Upper lobe of right lung (tissue), 1 donor: ENCODE data around the gene RSPH1. TPM values are rescaled to one million over a fixed set of nuclear protein-coding genes. Genes with fewer than 3 reads are reported as not detected.

Source experiments
- ATAC-seq: fragments of 200-7000 bp; cut with Tn5 transposase; one replicate; pipeline ENCODE4 v1.9.1; 2020; ENCODE audit warnings: mild to moderate bottlenecking, moderate library complexity
- DNase-seq: peaks from one replicate; pipeline ENCODE4 v3.0.0-alpha.2; 2020
- H3K27ac ChIP-seq: fragments of 200-600 bp; one replicate; pipeline ENCODE4 v1.8.0; 2022
- H3K27me3 ChIP-seq: fragments of 200-600 bp; one replicate; pipeline ENCODE4 v1.8.0; 2022; ENCODE audit warnings: mild to moderate bottlenecking
- H3K36me3 ChIP-seq: fragments of 200-600 bp; one replicate; pipeline ENCODE4 v1.8.0; 2022
- H3K4me1 ChIP-seq: fragments of 200-600 bp; one replicate; pipeline ENCODE4 v1.8.0; 2022
- H3K4me3 ChIP-seq: fragments of 200-600 bp; one replicate; pipeline ENCODE4 v1.8.0; 2022; ENCODE audit warnings: mild to moderate bottlenecking
- H3K9me3 ChIP-seq: fragments of 200-600 bp; one replicate; pipeline ENCODE4 v1.8.0; 2022
- intact Hi-C: fragments of 100-400 bp; cut with DNase I; formaldehyde crosslinking; loops from one replicate; pipeline ENCODE4 v1.11.0; 2022
- long read RNA-seq: library from polyadenylated mRNA; unstranded; transcript quantifications from one replicate; pipeline ENCODE4 v2.0.0, GENCODE V29; 2021
- total RNA-seq: library from RNA; stranded (reverse); fragmentation: NEBNext Ultra II Directional; extraction: Animal tissue kit (Norgen Biotek cat#: 25700); gene quantifications from one replicate; pipeline ENCODE4 v1.2.1, GENCODE V29; 2021
- TF ChIP-seq, protein P1 (sequence below): fragments of 200-600 bp; IDR thresholded peaks from one replicate; pipeline ENCODE4 v1.8.0; 2022; ENCODE audit warnings: antibody characterized with exemption
- donor health status: DM: no; HTN: yes; CAD: no; lungs with severe emphysema.

Gene RSPH1
- total RNA-seq = 0.84 TPM
- long read RNA-seq, partial matches to known transcripts = 1 of 1 reads
- long read RNA-seq, other reads (novel, unspliced or antisense) = 0 of 1 reads

DNA sequence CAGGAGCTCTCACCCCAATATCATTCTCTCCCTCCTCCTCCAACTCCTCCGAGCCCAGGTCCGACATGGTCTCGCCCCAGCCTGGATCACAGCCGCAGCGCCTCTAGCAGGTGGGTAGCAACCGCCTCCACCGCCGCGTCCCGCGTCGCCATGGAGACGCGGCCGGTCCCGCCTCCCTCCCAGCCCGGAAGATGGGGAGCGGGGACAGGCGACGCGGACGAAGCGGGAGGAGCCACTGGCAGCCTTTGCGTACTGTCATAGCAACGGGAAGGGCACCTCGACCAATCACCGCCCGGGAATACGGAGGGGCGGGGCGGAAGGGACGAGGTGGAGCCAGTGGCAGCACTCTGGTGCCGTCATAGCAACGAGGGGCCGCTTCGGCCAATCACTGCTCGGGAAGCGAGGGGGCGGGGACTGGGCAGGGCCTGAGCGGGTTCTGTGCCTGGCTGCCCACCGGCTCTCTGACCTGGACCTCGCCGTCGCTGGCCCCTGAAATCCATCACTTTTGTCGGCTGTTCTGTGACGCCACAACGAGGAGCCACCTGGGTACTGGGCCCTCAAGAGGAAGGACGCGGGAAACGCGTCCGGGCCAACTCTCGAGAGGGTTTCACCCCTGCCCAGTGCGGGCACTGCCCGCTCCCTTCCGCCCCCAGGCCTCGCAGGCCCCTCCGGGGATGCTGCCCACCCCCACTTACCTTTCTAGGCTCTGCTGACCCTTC lies at the start of gene RSPH1:
RSPH1 (minus strand) TSS at position 105 of the 719 bp plus-strand sequence; CDS start at position 67, 38 bp downstream.
- peaks cover 10% of the 10 kb centered on the region for H3K4me1 ChIP-seq
- peak within 1 kb of the TSS; percentile 88 for H3K27ac ChIP-seq
- ATAC-seq = peak; percentile 99
- TF ChIP-seq, protein P1, sequence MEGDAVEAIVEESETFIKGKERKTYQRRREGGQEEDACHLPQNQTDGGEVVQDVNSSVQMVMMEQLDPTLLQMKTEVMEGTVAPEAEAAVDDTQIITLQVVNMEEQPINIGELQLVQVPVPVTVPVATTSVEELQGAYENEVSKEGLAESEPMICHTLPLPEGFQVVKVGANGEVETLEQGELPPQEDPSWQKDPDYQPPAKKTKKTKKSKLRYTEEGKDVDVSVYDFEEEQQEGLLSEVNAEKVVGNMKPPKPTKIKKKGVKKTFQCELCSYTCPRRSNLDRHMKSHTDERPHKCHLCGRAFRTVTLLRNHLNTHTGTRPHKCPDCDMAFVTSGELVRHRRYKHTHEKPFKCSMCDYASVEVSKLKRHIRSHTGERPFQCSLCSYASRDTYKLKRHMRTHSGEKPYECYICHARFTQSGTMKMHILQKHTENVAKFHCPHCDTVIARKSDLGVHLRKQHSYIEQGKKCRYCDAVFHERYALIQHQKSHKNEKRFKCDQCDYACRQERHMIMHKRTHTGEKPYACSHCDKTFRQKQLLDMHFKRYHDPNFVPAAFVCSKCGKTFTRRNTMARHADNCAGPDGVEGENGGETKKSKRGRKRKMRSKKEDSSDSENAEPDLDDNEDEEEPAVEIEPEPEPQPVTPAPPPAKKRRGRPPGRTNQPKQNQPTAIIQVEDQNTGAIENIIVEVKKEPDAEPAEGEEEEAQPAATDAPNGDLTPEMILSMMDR = no peak
- intact Hi-C loops = no loop called here
- no peaks in the 10 kb centered on the region for H3K27me3 ChIP-seq
- H3K4me3 ChIP-seq = peak within 1 kb of the TSS; percentile 68
- no peaks in the 10 kb centered on the region for H3K36me3 ChIP-seq
- DNase-seq = peak; percentile 100
- no peaks in the 10 kb centered on the region for H3K9me3 ChIP-seq

DNA sequence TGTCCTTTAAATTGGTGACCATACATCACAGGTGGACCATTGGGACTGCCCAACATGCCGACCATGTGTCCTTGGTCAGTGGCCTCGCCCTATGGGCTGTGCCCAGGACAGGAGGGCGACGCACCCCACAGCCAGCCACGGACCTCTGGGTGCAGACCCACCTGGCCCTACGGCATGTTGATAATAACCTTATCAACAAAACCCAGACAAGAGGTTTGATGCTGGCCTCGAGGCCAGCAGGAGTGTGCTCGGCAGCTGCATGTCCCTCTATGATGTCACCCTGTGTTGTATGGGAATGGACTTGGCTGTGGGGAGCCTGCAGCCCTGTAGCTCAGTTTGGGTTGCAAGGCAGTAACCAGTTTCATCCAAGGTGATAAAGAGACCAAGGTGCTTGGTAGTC lies 49.7 kb upstream of the RSPH1 start:
- no peak for ATAC-seq
- Histone ChIP-seq H3K27ac (no peak overlapping the region), H3K9me3 (no peaks in the 10 kb centered on the region), H3K36me3 (peaks cover 69% of the 10 kb centered on the region), H3K4me3 (no peak overlapping the region), H3K27me3 (no peaks in the 10 kb centered on the region), H3K4me1 (no peaks in the 10 kb centered on the region)
- TF ChIP-seq, protein P1 = no peak
- intact Hi-C loops = no loop called here
- DNase-seq = peak; percentile 41

- intact Hi-C loops = no loop called here
- H3K27me3 ChIP-seq = no peaks in the 10 kb centered on the region
These were observed 49.3 kb upstream of the RSPH1 start for GRCh38 chr21:42545317-42545716.

GRCh38 chr21:42544544-42544943 lies 48.5 kb upstream of the RSPH1 start:
- Histone ChIP-seq H3K27ac (no peak overlapping the region), H3K27me3 (no peaks in the 10 kb centered on the region), H3K9me3 (no peaks in the 10 kb centered on the region), H3K36me3 (peaks cover 74% of the 10 kb centered on the region), H3K4me3 (no peak overlapping the region), H3K4me1 (no peaks in the 10 kb centered on the region)
- TF ChIP-seq, protein P1 = no peak
- intact Hi-C loops = no loop called here
- ATAC-seq = no peak
- no peak for DNase-seq

More at GRCh38 chr21:42545317-42545716, 49.3 kb upstream of the RSPH1 start:
- TF ChIP-seq, protein P1 = no peak
- Histone ChIP-seq H3K4me1 (no peaks in the 10 kb centered on the region), H3K9me3 (no peaks in the 10 kb centered on the region), H3K27ac (no peak overlapping the region), H3K36me3 (peaks cover 69% of the 10 kb centered on the region), H3K4me3 (no peak overlapping the region)
- no peak for ATAC-seq
- peak; percentile 45 for DNase-seq

GRCh38 chr21:42543106-42543847 lies 47.3 kb upstream of the RSPH1 start:
- no peak overlapping the region for H3K4me3 ChIP-seq
- no peaks in the 10 kb centered on the region for H3K27me3 ChIP-seq
- TF ChIP-seq, protein P1 = no peak
- ATAC-seq (no peak), DNase-seq (peak; percentile 50)
- H3K9me3 ChIP-seq = no peaks in the 10 kb centered on the region
- peaks cover 69% of the 10 kb centered on the region for H3K36me3 ChIP-seq
- intact Hi-C loops = no loop called here
- no peaks in the 10 kb centered on the region for H3K4me1 ChIP-seq
- no peak overlapping the region for H3K27ac ChIP-seq
